Inflammatory macrophage treated with lipopolysaccharide for 4 hours (primary cell): ENCODE results near the gene ING3.
A peak's percentile ranks its signal among the peaks of the same experiment; 100 is the strongest.
"Not testable (repeated sequence)": the region's sequence is repeated elsewhere in the genome, so short reads cannot be mapped to it uniquely, and the experiment has no call there.

Experiments used
- DNase-seq: peaks from one replicate; pipeline ENCODE4 v3.0.0-alpha.2; 2020

The ING3 gene

DNA sequence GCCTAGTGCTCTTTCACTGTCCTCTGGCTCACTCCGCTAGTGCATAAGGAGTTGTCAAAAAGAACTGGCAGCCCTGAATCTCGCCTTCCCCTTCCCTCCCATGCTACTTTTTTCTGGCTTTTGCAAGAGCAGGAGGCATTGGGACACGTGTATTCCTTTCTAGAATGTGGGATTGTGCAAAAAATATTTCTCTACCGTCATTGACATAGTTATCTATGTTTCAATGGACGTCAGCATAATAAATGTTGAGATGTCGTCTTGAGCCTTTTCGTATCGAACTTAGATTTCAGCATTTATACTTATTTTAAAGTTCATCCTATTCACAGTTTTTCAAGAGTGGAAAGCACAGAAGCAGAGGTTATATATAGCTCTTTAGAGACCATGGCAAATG is 727 bp downstream of the ING3 start:
- no peak for DNase-seq

DNA sequence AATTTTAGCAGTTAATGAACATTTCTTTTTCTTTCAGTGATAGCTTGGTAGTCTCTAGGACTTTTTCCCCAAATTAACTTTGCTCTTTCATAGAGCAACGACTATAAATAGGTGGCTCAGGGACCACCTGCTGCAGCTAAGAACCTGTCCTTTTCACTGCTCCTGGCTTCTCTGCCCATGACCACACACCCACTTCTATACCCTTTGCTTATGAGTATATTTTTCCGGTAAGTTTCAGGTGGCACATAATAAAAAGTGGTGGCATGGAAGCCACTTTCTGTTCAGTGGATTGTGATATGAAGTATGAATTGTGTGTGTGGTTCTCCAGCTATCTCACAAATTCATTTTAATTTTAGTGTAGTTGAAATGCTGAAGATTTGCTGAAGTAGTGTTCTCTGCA is 1.2 kb downstream of the ING3 start:
- no peak for DNase-seq

DNA sequence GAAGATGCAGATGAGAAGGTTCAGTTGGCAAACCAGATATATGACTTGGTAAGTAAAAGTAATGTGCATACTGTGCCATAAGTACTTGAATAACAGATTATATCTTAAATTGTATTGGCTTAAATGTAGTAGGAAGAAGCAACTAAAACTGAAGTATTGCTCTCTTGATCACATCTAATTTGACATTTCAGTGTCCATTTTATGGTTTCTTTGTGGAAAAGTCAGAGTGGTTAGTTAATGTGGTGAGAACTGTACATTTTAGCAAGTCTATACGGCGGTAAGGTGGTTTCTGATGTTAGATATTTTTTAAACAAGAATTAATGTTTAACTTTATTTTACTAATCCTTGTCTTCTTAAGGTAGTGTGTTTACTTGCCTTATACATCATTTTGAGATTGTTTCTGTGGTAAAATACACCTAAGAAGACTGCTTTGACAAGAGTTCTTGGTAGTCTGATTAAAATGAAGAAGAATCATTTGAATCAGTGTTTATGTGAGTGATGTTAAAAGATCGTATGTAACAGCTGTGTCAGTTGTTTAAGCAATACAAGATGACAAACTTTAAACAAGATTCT is 5.1 kb downstream of the ING3 start:
- DNase-seq = no peak

DNA sequence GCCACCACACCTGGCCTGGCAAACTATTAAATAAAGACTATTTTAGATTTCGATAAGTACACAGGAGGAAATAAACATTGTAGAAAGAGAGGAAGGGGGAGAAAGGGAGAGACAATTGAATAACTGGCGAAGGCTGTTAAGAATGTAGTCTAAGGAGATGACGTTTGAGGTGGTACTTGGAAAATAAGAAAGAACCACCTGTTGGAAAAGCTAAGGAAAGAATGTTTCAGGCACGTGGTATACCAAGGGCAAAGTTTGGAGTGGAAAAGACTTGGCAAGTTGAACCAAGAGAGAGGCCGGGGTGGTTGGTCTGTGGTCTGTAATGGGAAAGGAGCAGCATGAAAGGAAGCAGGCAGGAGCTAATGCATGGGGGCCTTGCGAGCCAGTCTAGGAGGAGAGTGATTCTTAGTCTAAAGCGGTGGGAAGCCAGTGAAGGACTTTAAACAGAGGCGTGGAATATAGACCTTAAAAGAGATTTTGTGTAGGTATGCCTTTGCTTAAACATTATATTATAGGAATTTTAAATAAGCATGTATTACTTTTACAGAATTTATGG is 9.4 kb downstream of the ING3 start:
- DNase-seq = no peak

DNA sequence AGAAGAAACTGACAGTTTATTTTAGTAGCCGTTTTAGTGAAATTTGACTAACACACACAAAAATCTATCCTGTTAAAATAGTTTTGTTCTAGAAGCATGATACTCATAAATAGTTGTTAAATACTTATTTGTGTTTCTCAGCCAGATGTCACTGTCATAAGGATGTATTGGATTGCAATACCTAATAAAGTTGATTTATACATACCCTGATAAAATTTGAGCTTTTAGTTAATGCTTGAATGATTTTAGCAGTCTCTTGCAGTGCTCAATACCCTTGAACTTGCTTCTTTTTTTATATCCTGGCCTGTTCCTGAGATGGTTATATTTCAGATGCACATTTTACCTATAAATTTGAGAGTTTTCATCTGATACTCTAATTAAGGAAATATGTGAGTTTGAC is 10.1 kb downstream of the ING3 start:
- DNase-seq = no peak

DNA sequence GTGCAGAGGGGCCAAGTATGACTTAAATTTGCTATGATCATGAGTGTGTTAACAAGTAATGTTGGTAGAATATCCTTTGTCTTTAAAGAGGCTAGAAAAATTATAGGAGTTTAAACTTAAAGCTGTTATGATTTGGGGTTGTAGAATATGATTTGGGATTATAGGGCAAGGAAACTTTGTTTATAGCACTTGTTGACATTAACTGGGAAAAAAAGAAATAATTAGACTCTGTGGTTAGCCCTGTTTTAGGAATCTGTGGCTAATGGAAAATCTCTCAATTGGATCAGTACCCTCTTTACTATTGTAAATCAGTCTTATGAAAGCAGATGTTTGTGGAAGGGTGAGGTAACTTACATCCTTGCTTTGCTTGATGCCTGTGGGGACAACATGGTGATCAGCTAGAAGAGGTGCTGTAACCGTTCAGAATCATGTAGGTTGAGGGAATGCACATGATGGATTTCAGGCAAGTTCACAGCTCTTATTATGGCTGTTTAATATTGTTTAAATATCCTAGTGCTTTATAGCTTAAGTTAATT is 11.1 kb downstream of the ING3 start:
- DNase-seq = no peak

DNA sequence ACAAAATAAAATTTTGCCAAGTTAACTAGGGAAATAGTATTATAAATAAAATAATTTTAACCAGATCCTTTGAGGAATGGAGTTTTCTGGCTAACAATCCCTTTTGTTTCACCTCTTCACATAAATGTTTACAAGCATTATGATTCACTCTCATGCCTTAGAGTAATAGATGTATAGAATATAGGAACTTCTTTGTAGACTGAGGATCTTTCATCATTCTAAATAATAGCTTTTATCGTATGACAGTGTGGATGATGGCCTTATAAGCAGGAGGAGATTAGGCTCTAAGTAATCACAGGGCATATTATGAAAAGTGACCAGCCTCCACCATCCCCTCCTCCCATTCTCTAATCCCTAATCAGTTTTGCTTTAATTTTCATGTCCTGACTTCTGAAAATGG is 13.5 kb downstream of the ING3 start:
- no peak for DNase-seq

DNA sequence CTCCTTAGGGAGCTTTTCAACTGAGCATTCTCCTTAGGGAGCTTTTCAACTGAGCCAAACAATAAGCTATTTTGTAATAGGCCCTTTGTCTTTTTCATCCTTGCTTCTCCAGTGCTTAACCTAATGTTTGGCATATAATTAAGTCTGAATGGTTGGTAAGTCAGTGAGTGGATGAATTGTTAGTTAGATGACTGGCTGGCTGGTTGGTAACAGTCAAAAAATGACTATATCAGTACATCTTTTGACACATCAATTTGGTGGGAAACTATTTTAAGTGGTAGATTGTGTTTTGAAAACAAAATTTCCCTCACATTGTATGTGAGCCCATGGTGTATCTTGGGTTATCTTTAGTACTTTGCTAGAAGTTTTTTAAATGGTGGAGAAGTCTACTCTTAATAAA is 16.4 kb downstream of the ING3 start:
- no peak for DNase-seq

DNA sequence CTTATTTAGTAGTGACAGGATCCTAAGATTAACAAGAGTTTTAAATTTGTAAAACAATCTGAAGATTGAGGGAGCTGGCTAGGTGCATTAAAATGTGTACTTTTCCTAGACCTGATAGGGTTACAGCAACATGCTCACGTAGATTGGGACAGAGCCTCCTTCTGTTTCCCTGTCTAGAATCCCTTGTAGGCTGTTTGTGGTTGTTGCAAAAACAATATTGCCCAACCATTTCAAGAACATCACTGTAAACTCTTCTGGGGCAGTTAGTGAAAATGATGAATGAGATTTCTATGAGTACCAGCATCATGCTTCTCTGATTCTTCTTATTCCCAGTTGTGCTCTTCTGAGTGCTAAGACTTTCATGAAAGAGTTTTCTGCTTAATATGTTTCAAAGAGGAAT is 23.3 kb downstream of the ING3 start:
- DNase-seq = peak; percentile 27

DNA sequence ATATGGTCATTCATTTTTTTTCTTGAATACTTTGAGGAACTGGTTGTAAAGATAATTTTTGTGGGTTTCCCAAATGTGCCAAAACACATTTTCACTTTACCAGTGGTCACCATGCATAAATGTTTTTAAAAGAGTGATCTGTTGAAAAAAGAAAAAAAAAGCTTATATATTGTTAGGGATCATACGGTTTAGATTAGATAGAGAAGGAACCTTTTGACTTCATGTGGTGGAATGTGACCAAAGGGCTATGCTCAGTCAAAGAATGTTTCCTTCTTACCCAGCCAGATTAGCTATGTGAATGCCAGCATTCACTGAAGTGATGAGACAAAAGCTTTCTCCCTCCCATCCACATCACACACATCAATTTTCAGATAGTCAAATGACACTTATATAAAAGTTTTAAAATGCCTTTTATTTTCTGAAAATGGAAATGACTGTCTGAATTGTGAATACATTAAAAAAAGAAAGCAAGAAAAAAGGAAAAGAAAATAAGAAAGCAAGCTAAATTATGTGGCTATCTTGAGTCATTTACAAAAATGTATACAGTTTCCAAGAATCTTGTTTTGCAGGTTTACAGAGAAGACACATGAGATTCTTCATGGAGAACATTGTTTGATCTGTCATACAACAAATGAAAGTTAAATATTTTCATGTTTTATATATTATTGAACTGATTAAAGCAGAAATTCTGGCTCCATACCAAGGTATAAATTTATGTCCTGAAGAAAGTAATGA is 29.4 kb downstream of the ING3 start:
- no peak for DNase-seq

DNA sequence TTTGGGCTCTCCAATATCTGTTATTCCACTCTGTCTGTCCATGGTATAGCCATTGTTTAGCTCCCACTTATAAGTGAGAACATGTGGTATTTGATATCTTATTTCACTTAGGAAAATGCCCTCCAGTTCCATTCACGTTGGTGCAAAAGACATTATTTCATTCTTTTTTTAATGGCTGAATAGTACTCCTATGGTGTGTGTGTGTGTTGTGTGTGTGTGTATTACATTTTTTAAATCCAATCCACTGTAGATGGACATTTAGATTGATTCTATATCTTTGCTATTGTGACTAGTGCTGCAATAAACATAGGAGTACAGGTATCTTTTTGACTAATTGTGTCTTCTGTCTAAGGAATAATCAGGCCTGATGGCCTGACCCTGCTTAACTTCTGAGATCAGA is 30.5 kb downstream of the ING3 start:
- DNase-seq = no peak

DNA sequence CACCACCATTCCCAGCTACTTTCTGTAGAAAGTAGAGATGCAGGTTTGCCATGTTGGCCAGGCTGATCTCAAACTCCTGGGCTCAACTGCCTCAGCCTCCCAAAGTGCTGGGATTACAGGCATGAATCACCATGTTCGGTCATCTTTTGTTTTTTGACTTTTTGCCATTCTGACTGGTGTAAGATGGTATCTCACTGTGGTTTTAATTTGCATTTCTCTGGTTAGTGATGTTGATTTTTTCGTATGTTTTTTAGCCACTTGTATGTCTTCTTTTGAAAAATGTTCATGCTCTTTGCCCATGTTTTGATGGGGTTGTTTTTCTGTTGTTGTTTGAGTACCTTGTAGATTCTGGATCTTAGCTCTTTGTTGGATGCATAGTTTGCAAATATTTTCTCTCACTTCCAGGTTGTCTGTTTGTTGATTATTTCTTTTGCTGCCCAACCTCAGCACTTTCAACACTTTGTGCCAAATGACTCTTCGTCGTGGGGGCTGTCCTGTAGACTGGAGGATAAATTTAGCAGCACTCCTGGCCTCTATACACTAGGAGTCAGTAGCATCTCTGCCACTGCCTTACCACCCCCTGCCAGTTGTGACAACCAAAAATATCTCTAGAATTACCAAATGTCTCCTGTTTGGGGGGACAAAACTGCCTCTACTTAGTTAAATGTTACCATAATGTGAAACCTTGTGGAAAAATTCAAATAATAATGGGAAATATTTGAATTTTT is 31.5 kb downstream of the ING3 start:
- DNase-seq = no peak

DNA sequence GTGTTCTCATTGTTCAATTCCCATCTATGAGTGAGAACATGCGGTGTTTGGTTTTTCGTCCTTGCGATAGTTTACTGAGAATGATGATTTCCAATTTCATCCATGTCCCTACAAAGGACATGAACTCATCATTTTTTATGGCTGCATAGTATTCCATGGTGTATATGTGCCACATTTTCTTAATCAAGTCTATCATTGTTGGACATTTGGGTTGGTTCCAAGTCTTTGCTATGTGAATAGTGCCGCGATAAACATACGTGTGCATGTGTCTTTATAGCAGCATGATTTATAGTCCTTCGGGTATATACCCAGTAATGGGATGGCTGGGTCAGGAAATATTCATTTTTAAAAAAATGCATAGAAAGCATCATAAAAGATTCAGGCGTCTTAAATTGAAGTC is 33.0 kb downstream of the ING3 start:
- not testable (repeated sequence) for DNase-seq

DNA sequence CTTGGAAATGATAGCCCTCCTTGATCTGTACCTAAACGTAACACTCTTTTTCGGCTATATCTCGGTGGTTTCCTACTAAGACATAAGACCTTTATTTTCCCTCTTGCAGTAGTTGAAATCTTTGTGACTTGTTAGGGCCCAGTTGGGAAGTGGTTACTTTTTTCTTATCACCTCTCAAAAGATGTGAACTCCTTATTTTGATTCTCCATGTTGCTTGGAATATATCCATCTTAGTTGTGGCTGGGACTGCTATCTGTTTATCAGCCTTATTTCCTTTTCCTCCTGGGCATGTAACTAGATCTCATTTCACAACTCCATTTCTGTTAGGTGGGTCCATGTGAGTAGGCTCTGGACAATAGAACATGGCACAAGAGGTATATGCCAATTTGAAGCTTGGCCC is 33.8 kb downstream of the ING3 start:
- DNase-seq = no peak

DNA sequence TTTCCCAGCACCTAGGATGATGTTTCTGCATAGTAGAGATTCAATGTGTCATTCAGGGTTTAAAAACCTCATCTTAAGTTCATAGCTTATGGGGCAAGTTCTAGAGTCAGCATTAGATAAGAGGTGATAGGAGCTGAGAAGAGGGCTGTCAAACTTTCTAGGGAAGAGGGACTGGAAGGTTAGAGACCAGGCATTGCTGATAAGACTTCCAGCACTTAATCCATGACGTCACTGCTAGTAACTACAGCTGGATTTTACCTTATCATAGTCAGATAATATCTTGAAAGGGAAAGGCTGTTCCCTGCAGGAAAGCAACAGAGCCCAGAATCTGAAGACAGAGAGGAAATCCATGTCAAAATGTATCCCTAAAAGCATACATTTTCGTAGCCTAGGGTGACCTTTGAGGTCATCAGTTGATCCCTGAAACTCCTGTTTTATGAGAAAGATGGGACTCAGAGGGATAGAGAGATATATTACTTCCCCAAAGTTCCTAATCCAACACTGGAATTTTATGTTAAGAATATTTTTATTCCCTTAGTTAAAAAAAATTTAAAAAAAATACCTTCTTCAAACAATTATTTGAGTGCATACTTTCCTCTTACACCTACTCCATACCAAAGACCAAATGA is 34.7 kb downstream of the ING3 start:
- no peak for DNase-seq

DNA sequence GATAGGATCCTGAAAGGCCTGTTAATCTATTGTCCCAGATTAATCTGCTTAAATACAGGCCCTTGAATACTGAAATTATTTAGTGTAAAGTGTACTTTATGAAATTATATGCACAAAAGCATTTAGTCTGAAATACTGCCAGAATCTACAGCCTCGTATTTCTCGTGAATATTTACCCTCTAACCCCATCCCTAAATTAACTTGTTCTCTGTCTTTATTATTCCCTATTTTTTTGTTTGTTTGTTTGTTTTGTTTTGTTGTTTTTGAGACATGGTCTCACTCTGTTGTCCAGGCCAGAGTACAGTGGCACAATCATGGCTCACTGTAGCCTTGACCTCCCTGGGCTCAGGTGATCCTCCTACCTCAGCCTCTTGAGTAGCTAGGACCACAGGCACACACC is 35.3 kb downstream of the ING3 start:
- no peak for DNase-seq

DNA sequence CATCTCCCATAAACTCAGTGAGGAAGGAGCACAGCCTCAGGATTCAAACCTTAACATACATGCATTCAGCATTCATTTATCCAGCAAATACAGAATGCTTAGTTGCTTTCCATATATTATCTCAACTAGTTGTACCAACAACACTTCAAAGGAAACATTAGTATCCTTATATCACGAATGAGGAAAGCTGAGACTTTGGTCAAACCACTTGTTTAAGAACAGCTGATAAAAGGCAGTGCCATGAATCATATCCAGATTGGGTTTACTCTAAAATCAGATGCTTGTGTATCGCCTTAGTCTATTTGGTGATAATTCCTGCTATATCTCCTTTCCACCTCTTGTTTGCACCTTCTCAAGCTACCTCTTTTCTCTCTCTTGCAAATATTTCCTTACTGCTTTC is 36.1 kb downstream of the ING3 start:
- DNase-seq = no peak

DNA sequence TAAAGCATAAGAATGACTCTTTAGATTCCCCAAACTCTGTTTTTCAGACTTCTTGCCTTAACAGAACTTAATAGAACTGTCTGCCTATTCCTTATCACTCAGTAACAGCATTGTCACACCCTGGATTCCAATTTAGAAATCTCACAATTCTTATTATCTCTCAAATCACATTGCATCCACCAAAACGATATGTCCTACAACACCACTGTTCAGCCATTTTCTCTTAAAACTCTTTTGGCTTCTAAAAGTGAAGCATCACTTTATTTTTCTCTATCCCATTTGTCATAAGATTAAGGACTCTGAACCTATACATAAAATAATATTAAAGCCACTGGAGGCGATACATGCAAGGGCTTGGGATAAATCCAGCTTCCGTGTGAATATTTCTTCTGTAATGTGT is 36.7 kb downstream of the ING3 start:
- no peak for DNase-seq

DNA sequence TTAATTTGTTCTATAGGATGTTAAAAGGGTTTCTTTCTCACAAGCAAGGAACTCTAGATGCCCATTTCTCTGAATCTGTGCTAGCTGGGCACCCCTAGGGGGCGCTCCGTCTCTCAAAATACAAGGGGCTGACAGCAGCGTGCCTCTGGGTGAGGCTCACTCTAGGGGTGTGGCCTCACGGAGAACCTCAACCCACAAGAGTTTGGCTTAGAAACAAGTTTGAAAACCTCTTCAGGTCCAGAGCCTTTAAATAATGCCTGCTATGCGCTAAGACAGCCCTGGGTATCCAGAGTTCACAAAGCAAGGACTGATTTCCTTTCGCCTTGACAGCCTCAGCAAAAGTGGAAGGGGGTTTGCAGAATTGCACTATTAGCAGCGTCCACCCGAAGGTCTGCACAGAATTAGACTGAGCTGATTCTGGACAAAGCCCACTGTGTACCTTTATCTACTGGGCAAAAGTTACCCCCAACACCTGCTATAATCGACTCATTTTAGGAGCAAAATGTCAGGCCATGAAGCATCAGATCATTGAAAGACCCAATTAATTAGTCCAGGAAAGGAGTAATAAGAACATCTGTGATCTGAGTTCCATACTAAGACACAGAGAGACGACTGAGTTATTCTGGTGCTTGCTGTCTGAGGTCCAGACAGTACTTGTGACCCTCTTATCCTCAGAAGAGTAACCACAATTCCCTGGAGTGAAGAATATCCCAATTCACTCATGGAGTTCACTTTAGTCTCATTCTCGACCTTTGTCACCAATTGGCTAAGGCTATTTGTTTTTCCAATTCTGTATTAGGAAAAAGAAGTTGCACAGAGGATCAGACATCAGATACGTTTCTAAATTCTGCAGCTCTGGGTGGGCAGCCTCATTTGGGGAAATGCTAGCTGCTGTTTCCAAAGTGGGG is 37.4 kb downstream of the ING3 start:
- peak; percentile 92 for DNase-seq

DNA sequence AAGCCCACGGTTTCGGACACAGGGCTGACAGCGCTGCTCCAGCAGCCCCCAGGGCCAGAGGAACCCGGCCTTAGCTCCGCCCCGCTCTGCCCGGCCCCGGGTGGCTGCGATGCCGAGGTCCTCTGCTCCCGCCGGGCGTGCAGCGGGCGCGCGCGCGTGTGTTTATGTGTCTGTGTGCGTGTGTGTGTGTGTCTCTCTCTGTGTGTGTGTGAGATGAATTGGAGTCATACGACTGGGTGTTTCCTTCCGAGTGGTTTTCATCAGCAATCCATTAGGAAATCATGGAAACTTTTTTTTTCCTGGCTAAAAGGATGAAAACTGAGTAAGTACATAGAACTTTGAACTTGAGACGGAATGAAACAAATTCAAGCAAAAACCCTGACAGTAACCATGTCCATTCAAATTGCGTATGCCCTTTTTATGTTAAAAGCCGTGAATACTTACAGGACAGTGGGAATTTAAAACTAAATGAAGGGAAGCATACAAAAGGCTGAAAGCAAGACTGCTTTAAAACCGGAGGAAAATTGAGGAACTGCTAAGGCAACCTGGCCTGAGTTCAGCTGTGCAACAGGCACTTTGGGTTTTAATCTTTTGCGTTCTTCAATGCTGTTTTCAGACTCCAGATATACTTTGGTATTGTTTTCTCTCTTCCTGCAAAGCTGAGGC is 38.1 kb downstream of the ING3 start, which contains the start of gene CPED1:
Gene CPED1, plus strand, starts transcription at position 121 of the 666 bp plus-strand sequence. CDS start 911 bp downstream, outside the sequence.
- DNase-seq = peak; percentile 77
